Right lobe of liver (tissue), 4 donors: ENCODE measurements around the gene ACTA1.

ENCODE experiments used
- POLR2A ChIP-seq: fragments of 450-650 bp; IDR thresholded peaks from one replicate; pipeline ENCODE4 v1.6.1; 2017; ENCODE audit warnings: antibody characterized with exemption, mild to moderate bottlenecking
- TF ChIP-seq, protein P1 (sequence below), 4 donors: fragments of 200-600 bp in 3 of 4; fragments of 450-650 bp in 1 of 4; IDR thresholded peaks; one replicate each; pipeline versions ENCODE4 v1.5.1 to v1.8.0; 2016 to 2022; ENCODE audit warnings: antibody characterized with exemption in 4 of 4, mild to moderate bottlenecking in 2 of 4
- donor health status: DM: no; HTN: no; CAD: no.
- donor health status: DM: no; HTN: no; CAD: no.
- donor health status: DM: no; HTN: yes; CAD: no.

DNA sequence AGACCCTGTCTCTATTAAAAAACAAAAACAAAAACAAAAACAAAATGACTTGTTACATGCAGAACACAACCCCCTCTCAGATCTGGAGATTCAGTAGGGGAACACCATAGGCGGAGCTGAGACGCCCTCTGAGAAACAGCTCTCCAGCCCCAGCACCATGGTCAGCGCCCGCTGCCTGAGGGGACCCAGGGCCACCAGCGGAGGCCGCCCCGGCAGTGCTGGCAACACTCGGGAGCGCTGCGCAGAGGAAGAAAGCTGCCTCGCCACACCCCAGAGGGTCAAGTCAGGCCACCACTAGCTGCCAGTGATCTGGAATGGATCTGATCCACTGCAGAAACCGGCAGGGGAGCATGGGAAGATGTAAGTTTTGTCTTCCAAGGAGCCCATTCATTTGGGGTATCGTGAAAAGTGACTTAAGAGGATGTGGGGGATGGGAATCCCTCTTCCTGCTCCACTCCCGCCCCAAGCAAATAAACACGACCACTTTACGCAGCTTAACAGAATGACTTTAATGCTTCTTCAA, 3.1 kb downstream of the ACTA1 start:
- TF ChIP-seq, protein P1, sequence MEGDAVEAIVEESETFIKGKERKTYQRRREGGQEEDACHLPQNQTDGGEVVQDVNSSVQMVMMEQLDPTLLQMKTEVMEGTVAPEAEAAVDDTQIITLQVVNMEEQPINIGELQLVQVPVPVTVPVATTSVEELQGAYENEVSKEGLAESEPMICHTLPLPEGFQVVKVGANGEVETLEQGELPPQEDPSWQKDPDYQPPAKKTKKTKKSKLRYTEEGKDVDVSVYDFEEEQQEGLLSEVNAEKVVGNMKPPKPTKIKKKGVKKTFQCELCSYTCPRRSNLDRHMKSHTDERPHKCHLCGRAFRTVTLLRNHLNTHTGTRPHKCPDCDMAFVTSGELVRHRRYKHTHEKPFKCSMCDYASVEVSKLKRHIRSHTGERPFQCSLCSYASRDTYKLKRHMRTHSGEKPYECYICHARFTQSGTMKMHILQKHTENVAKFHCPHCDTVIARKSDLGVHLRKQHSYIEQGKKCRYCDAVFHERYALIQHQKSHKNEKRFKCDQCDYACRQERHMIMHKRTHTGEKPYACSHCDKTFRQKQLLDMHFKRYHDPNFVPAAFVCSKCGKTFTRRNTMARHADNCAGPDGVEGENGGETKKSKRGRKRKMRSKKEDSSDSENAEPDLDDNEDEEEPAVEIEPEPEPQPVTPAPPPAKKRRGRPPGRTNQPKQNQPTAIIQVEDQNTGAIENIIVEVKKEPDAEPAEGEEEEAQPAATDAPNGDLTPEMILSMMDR (IDR thresholded peaks at IDR 0.05), result no peak
- TF ChIP-seq POLR2A, result no peak
